CD1c-positive myeloid dendritic cell (primary cell): ENCODE data around the gene OLFM1.
"Not testable (repeated sequence)": the region's sequence is repeated elsewhere in the genome, so short reads cannot be mapped to it uniquely, and the experiment has no call there.

Source experiments
- DNase-seq: peaks from one replicate; pipeline ENCODE4 v3.0.0-alpha.2; 2016; ENCODE audit errors: extremely low spot score

The OLFM1 gene

GRCh38 chr9:135132008-135132407 lies 44.5 kb downstream of the OLFM1 start:
- no peak for DNase-seq

- DNase-seq, result no peak
Measured at GRCh38 chr9:135134268-135135022, 47.0 kb downstream of the OLFM1 start.

- DNase-seq, result no peak
Measured at GRCh38 chr9:135135171-135135928, 47.9 kb downstream of the OLFM1 start.

GRCh38 chr9:135135929-135136315 lies 48.5 kb downstream of the OLFM1 start:
- no peak for DNase-seq

- no peak for DNase-seq
Measured at GRCh38 chr9:135136481-135136880, 49.0 kb downstream of the OLFM1 start.

GRCh38 chr9:135136991-135137832 lies 49.7 kb downstream of the OLFM1 start:
- DNase-seq, result no peak

- DNase-seq, result no peak
Measured at GRCh38 chr9:135138078-135138855, 50.8 kb downstream of the OLFM1 start.

- DNase-seq, result no peak
Measured at GRCh38 chr9:135139366-135139959, 52.0 kb downstream of the OLFM1 start.

GRCh38 chr9:135141183-135141774 lies 53.8 kb downstream of the OLFM1 start:
- no peak for DNase-seq

GRCh38 chr9:135144581-135145170 lies 57.2 kb downstream of the OLFM1 start:
- no peak for DNase-seq

GRCh38 chr9:135145312-135145711 lies 57.8 kb downstream of the OLFM1 start:
- DNase-seq, result no peak

GRCh38 chr9:135146241-135146640 lies 58.8 kb downstream of the OLFM1 start:
- DNase-seq, result no peak

GRCh38 chr9:135146766-135147473 lies 59.5 kb downstream of the OLFM1 start:
- DNase-seq, result no peak

- no peak for DNase-seq
Measured at GRCh38 chr9:135147474-135147805, 60.0 kb downstream of the OLFM1 start.

- no peak for DNase-seq
Measured at GRCh38 chr9:135147938-135148337, 60.5 kb downstream of the OLFM1 start.

GRCh38 chr9:135148386-135148785 lies 60.9 kb downstream of the OLFM1 start:
- DNase-seq, result no peak

- not testable (repeated sequence) for DNase-seq
Measured at GRCh38 chr9:135149901-135150300, 62.4 kb downstream of the OLFM1 start.

- DNase-seq, result no peak
Measured at GRCh38 chr9:135150981-135151380, 63.5 kb downstream of the OLFM1 start.

- no peak for DNase-seq
Measured at GRCh38 chr9:135151757-135152613, 64.5 kb downstream of the OLFM1 start.
